Spleen (tissue), 7 donors: ENCODE results near the gene KRTAP5-7.

ENCODE experiments used
- CTCF ChIP-seq, 11 experiments: fragments of 200-600 bp in 7 of 11; fragments of 450-650 bp in 4 of 11; sonication (generic) in 4 of 11; IDR thresholded peaks in 8 of 11; conservative IDR thresholded peaks in 3 of 11; 1 replicate in 7 of 11; 2 replicates in 4 of 11; pipeline versions ENCODE4 v1.4.0 to v1.8.0; 2016 to 2021; ENCODE audit warnings: antibody characterized with exemption in 11 of 11, inconsistent platforms in 4 of 11, mild to moderate bottlenecking in 1 of 11
- POLR2AphosphoS5 ChIP-seq, 3 donors: sonication (generic); formaldehyde crosslinking; IDR thresholded peaks; one replicate each; pipeline ENCODE4 v1.5.1; 2017; ENCODE audit warnings: antibody characterized with exemption in 3 of 3
- donor health status: DM: no; HTN: no; CAD: no; lungs with moderate emphysema.
- donor health status: DM: no; HTN: no; CAD: no.
- donor health status: DM: no; HTN: no; CAD: no.

DNA sequence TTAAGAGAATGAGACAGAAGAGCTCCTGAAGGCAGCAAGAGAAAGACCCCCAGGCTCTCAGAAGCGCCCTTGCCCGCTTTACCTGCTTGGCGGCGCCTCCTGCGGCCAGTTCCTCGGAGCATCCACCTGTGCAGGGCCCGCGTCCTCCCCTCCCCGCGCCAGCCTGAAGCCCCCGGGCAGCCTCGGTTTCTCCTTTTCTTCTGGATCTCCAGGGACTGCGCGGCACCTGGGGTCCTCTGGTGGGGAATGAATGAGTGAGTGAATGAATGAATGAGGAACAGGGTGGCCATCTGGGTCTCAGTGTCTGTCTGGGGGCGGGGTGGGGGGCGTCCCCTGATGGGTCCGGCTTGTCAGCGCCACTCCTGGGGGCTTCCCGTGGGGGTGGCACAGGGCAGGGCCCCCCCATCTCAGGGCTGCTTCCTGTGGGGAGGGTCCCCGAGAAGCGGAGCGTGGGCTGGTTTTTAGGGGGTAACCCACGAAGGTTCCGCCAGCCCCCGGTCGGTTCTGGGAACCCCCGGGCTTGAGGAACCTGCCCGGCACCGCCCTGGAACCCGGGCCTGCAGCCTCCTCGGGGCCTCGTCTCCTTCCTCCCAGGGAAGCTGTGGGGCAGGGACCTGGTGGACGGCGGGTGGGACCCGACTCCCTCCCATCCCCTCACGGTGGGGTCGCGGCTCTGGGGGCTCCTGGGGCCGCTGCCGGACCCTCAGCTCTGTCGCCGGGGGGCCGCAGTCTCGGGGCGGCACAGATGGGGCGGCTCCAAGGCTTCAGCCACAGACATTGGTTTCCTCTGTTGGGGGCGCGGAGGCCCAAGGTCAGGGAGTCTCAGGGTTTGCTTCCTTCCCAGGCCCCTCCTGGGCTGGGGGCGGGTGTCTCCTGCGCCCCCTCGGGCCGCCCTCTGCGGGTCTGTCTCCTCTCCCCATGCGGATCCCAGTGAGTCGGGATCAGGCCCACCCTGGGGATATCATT lies 8.3 kb upstream of the KRTAP5-7 start:
- no peak for TF ChIP-seq POLR2AphosphoS5 (IDR thresholded peaks at IDR 0.05)
- TF ChIP-seq CTCF (IDR thresholded peaks at IDR 0.05 in 8 of 11, conservative IDR thresholded peaks at IDR 0.05 in 3 of 11): no peak
